Measurements from ENCODE around the gene THEM5. TPM values are rescaled to one million over a fixed set of nuclear protein-coding genes. Genes with fewer than 3 reads are reported as not detected.

The THEM5 gene
- total and polyA plus RNA-seq, 2 experiments from 2014 or later, result not detected

GRCh38 chr1:151817353-151817730, 36.2 kb downstream of the THEM5 start:
- Histone ChIP-seq H3F3A (ENCODE audit: insufficient read depth) (no peaks in the 10 kb centered on the region), H2AFZ (no peak overlapping the region), H3K9me3 (ENCODE audit: low read depth) (no peaks in the 10 kb centered on the region), H3K4me1 (ENCODE audit: insufficient read depth) (no peaks in the 10 kb centered on the region), H3K79me2 (ENCODE audit: insufficient read depth) (no peaks in the 10 kb centered on the region), H3K4me3 (no peak overlapping the region), H3K4me2 (ENCODE audit: unreplicated experiment) (no peak overlapping the region), H3K27me3 (replicated peaks; ENCODE audit: insufficient read depth) (0 out of 2 replicates have a peak, but pooled peaks cover 6% of the 10 kb centered on the region), H3K9me2 (ENCODE audit: insufficient read depth) (no peaks in the 10 kb centered on the region), H3K9ac (no peak overlapping the region), H3K36me3 (ENCODE audit: low read depth) (no peaks in the 10 kb centered on the region), H3K27ac (no peak overlapping the region), H4K20me1 (ENCODE audit: insufficient read depth) (no peaks in the 10 kb centered on the region)
- 65 to 72% methylated on average over 7 of the region's 7 CpGs for WGBS, 2 experiments (ENCODE audit: low coverage in 1 of 2, low lambda C conversion rate in 2 of 2, missing lambda C conversion rate in 2 of 2)
- no peak for DNase-seq
- in situ Hi-C loops (cut with MboI), result no loop called here
- no peak for TF ChIP-seq EZH2 (IDR thresholded peaks at IDR 0.05; ENCODE audit: insufficient read depth, poor library complexity, severe bottlenecking)
- TF ChIP-seq EZH2phosphoT487 (IDR thresholded peaks at IDR 0.05; ENCODE audit: insufficient read depth, low read depth), result no peak

- Histone ChIP-seq H3K79me2 (ENCODE audit: insufficient read depth) (no peaks in the 10 kb centered on the region), H3K36me3 (ENCODE audit: low read depth) (no peaks in the 10 kb centered on the region), H2AFZ (no peak overlapping the region), H3K9me3 (ENCODE audit: low read depth) (no peaks in the 10 kb centered on the region), H3F3A (ENCODE audit: insufficient read depth) (no peaks in the 10 kb centered on the region), H3K27ac (no peak overlapping the region), H3K9me2 (ENCODE audit: insufficient read depth) (no peaks in the 10 kb centered on the region), H4K20me1 (ENCODE audit: insufficient read depth) (no peaks in the 10 kb centered on the region), H3K4me2 (ENCODE audit: unreplicated experiment) (no peak overlapping the region), H3K4me3 (no peak overlapping the region), H3K27me3 (replicated peaks; ENCODE audit: insufficient read depth) (0 out of 2 replicates have a peak, but pooled peaks cover 6% of the 10 kb centered on the region), H3K9ac (no peak overlapping the region), H3K4me1 (ENCODE audit: insufficient read depth) (no peaks in the 10 kb centered on the region)
- TF ChIP-seq EZH2phosphoT487 (IDR thresholded peaks at IDR 0.05; ENCODE audit: insufficient read depth, low read depth) (no peak), EZH2 (IDR thresholded peaks at IDR 0.05; ENCODE audit: insufficient read depth, poor library complexity, severe bottlenecking) (no peak)
- in situ Hi-C loops (cut with MboI), result no loop called here
- no peak for DNase-seq
- 69 to 76% methylated on average over 25 to 26 of the region's 26 CpGs for WGBS, 2 experiments (ENCODE audit: low coverage in 1 of 2, low lambda C conversion rate in 2 of 2, missing lambda C conversion rate in 2 of 2)
Observed at GRCh38 chr1:151816548-151817352, 36.8 kb downstream of the THEM5 start.

- H3K4me2 ChIP-seq (ENCODE audit: unreplicated experiment), result no peak overlapping the region
- H3K79me2 ChIP-seq (ENCODE audit: insufficient read depth), result no peaks in the 10 kb centered on the region
- in situ Hi-C loops (cut with MboI), result no loop called here
- no peak overlapping the region for H3K27ac ChIP-seq
- no peaks in the 10 kb centered on the region for H3K9me3 ChIP-seq (ENCODE audit: low read depth)
- no peak for DNase-seq
- H3K4me3 ChIP-seq, result no peak overlapping the region
- no peaks in the 10 kb centered on the region for H4K20me1 ChIP-seq (ENCODE audit: insufficient read depth)
- no peaks in the 10 kb centered on the region for H3K9me2 ChIP-seq (ENCODE audit: insufficient read depth)
- TF ChIP-seq EZH2 (IDR thresholded peaks at IDR 0.05; ENCODE audit: insufficient read depth, poor library complexity, severe bottlenecking) (no peak), EZH2phosphoT487 (IDR thresholded peaks at IDR 0.05; ENCODE audit: insufficient read depth, low read depth) (no peak)
- 0 out of 2 replicates have a peak, but pooled peaks cover 6% of the 10 kb centered on the region for H3K27me3 ChIP-seq (replicated peaks; ENCODE audit: insufficient read depth)
- H3F3A ChIP-seq (ENCODE audit: insufficient read depth), result no peaks in the 10 kb centered on the region
- H3K36me3 ChIP-seq (ENCODE audit: low read depth), result no peaks in the 10 kb centered on the region
- 35 to 40% methylated on average over 6 to 12 of the region's 12 CpGs for WGBS, 2 experiments (ENCODE audit: low coverage in 1 of 2, low lambda C conversion rate in 2 of 2, missing lambda C conversion rate in 2 of 2)
- H2AFZ ChIP-seq, result no peak overlapping the region
- H3K9ac ChIP-seq, result no peak overlapping the region
- 0 out of 2 replicates have a peak, but pooled peaks cover 8% of the 10 kb centered on the region for H3K4me1 ChIP-seq (ENCODE audit: insufficient read depth)
Observed at GRCh38 chr1:151815716-151816327, 37.7 kb downstream of the THEM5 start.

GRCh38 chr1:151814971-151815545, 38.5 kb downstream of the THEM5 start:
- Histone ChIP-seq H3K4me2 (ENCODE audit: unreplicated experiment) (no peak overlapping the region), H3F3A (ENCODE audit: insufficient read depth) (no peaks in the 10 kb centered on the region), H3K9me3 (ENCODE audit: low read depth) (no peaks in the 10 kb centered on the region), H3K9ac (no peak overlapping the region), H3K79me2 (ENCODE audit: insufficient read depth) (no peaks in the 10 kb centered on the region), H4K20me1 (ENCODE audit: insufficient read depth) (no peaks in the 10 kb centered on the region), H3K4me3 (no peak overlapping the region), H3K9me2 (ENCODE audit: insufficient read depth) (no peaks in the 10 kb centered on the region), H3K36me3 (ENCODE audit: low read depth) (no peaks in the 10 kb centered on the region), H3K27ac (no peak overlapping the region), H3K4me1 (ENCODE audit: insufficient read depth) (0 out of 2 replicates have a peak, but pooled peaks cover 8% of the 10 kb centered on the region), H2AFZ (no peak overlapping the region), H3K27me3 (replicated peaks; ENCODE audit: insufficient read depth) (0 out of 2 replicates have a peak, but pooled peaks cover 6% of the 10 kb centered on the region)
- 61 to 72% methylated on average over 8 of the region's 8 CpGs for WGBS, 2 experiments (ENCODE audit: low coverage in 1 of 2, low lambda C conversion rate in 2 of 2, missing lambda C conversion rate in 2 of 2)
- no peak for TF ChIP-seq EZH2phosphoT487 (IDR thresholded peaks at IDR 0.05; ENCODE audit: insufficient read depth, low read depth)
- in situ Hi-C loops (cut with MboI), result no loop called here
- no peak for DNase-seq
